VCaP (cell line): ENCODE measurements around the gene ROBO1.
"Not testable (repeated sequence)": the region's sequence is repeated elsewhere in the genome, so short reads cannot be mapped to it uniquely, and the experiment has no call there.

Source experiments
- H3K27ac ChIP-seq: fragments of 450-650 bp; 2 replicates; pipeline ENCODE4 v1.5.1; 2017
- TF ChIP-seq, protein P1 (sequence below): fragments of 450-650 bp; conservative IDR thresholded peaks from 2 replicates; pipeline ENCODE4 v1.5.1; 2017; ENCODE audit warnings: mild to moderate bottlenecking, moderate library complexity

The ROBO1 gene

DNA sequence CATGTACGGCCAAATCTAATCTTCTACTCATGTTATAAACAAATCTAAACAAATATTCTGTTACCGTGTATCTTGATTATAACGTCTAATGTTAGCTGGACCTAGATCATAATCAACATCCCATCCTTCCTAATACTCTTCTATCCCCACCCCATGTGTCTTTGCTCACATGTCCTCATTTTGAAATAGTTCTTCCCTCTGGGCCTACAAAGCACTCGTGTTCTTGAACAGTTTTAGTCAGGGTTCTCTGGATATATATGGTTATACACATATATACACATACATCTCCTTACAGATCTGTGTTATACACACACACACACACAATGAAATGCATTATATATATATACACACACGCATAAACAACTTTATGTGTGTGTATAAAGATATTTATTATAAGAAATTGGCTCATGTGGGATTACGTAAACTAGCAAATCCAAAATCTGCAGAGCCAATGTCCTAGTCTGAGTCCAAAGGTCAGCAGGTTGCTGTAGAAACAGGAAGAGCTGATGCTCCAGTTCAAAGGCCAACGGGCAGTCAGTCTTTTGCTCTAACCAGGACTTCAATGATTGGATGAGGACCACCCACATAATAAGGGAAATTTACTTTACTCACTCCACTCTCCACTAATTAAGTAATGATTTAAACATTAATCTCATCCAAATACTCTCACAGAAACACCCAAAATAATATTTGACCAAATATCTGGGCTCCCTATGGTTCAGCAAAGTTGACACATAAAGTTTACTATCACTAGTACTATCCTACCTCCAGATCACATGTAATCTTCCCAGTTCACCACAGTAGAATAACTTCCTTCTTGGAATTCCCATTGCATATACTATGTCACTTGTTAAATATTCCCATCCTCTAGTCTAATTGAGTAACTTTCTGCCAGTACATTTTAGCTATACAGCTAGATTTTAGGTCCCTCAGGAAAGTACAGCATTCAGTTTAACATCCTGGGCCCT lies 450.0 kb downstream of the ROBO1 start:
- TF ChIP-seq, protein P1, sequence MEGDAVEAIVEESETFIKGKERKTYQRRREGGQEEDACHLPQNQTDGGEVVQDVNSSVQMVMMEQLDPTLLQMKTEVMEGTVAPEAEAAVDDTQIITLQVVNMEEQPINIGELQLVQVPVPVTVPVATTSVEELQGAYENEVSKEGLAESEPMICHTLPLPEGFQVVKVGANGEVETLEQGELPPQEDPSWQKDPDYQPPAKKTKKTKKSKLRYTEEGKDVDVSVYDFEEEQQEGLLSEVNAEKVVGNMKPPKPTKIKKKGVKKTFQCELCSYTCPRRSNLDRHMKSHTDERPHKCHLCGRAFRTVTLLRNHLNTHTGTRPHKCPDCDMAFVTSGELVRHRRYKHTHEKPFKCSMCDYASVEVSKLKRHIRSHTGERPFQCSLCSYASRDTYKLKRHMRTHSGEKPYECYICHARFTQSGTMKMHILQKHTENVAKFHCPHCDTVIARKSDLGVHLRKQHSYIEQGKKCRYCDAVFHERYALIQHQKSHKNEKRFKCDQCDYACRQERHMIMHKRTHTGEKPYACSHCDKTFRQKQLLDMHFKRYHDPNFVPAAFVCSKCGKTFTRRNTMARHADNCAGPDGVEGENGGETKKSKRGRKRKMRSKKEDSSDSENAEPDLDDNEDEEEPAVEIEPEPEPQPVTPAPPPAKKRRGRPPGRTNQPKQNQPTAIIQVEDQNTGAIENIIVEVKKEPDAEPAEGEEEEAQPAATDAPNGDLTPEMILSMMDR: no peak

DNA sequence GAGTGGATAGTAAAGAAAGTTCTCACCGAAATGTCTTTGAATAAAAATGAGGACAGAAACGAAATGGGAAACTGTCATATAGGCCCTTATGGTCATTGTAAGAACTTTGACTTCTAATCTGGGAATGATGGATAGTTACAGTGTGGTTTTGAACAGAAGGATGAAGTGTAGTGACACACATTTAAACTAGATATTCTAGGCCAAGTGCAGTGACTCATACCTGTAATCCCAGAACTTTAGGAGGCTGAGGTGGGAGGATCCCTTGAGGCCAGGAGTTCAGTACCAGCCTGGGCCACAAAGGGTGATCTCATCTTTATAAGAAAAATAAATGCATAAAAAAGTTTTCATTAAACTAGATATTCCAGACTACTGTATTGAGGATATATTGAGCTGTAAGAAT lies 452.8 kb downstream of the ROBO1 start:
- TF ChIP-seq, protein P1: no peak
- no peak overlapping the region; the same call in 1 of the 2 replicates for H3K27ac ChIP-seq

More for the DNA sequence above, 450.0 kb downstream of the ROBO1 start:
- no peak overlapping the region for H3K27ac ChIP-seq

DNA sequence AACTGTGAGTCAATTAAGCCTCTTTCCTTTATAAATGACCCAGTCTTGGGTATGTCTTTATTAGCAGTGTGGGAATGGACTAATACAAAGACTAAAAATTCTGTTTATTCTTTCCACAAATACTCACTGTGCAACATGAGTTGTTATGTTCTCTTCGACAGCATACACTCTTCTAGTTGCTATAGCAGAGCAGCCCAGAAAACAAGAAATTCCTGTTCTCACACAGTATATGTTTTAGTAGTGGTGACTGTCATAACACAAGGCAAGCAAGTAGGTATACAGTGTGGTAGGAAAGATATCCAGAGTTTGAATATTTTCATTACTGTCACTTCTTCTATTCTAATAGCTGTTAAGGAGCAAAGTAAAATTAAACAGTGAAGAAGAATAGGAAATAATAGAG lies 453.3 kb downstream of the ROBO1 start:
- no peak overlapping the region; the same call in 1 of the 2 replicates for H3K27ac ChIP-seq
- TF ChIP-seq, protein P1: no peak

DNA sequence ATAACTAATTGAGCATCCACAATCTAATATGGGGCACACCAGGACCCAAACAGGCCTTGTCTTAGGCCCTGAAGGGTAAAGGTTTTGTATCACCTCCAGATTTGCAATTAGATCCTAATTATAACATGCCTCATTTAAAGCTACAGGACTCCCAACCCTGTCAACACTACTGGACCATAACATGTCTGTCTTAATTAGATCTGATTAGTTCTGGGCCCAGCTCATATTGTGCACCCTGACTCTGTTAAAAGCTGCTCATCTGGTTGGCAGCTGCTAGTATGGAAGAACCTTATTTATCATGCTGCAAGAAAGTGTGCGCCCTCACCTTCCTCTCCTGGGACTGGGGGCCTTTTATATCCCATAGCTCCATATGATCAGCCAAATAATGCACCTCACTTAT lies 457.8 kb downstream of the ROBO1 start:
- TF ChIP-seq, protein P1: no peak

DNA sequence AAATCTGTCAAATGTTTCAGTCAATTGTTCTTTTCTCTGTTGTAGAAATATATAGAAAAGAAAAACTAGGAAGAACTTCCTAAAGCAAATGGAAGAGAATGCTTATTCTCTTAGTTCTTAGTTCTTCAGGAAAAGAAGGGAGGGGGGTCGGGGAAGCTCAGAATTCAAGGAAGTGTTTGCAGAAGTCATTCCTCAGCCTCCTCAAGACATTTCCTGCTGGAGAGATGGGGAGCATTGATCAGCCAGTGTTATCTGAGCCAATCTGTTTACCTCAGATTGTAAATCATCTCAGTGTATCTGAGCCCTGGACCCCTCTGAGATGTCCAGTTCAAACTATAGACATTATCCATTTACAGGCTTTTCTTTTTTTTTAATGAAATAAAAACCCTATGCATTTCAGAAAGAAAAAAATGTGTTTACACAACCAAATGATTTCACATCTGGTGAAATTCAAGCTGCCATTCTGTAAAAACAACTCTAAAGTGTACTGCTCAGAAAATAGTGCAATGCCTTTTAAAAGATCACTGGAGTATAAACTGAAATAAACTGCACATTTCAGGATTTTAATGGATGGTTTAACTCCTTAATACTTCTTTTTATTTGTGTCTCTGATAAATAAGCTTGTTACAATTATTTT lies 460.7 kb downstream of the ROBO1 start:
- no peak overlapping the region for H3K27ac ChIP-seq
- TF ChIP-seq, protein P1: no peak

More for the DNA sequence above, 457.8 kb downstream of the ROBO1 start:
- no peak overlapping the region for H3K27ac ChIP-seq

DNA sequence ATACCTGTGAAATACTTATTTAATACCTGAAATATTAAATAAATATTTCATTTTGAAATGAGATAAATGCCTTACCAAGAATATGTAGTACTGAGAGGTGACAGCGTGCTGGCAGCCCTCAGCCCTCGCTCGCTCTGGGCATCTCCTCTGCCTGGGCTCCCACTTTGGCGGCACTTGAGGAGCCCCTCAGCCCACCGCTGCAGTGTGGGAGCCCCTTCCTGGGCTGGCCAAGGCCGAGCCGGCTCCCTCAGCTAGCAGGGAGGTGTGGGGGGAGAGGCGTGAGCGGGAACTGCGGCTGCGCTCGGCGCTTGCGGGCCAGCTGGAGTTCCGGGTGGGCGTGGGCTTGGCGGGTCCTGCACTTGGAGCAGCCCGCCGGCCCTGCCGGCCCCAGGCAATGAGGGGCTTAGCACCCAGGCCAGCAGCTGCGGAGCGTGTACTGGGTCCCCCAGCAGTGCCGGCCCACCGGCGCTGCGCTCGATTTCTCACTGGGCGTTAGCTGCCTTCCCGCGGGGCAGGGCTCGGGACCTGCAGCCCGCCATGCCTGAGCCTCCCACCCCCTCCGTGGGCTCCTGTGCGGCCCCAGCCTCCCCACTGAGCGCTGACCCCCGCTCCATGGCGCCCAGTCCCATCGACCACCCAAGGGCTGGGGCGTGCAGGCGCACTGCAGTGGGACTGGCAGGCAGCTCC lies 467.7 kb downstream of the ROBO1 start:
- not testable (repeated sequence) for H3K27ac ChIP-seq

DNA sequence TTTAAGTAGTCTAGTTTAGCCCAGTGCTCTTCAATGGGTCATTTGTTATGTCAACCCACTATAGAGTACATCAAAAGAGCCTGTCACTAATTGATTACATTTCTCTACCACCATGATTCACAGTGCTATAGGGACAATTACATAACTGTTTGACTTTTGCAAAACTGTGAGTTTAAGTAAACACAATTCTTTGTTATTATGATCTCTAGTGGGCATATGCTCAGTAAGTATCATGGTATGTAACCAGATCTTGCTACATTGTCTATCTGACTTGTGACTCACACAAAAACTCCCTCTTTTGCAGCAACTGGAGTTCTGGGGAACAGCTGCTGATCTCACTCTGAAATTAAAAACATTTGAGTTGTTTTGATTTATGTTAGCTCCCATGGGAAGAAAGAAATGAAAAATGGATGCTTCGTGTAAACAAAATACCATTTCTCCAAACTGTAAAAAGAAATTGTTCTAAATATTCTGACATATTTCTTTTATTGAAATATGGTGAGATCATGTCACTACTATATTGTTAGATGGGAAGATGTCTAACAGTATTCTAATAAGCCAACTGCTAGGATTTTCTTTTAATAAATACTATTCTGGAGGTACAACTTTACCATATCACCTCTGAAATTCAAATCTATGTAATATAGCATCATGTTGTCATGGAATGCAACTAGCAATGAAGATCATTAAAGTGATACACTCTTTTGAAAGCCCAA lies 470.4 kb downstream of the ROBO1 start:
- TF ChIP-seq, protein P1: no peak
- H3K27ac ChIP-seq: no peak overlapping the region
